KOPT-K1 (cell line): ENCODE results near the gene SNCG.

Experiments
- H3K27ac ChIP-seq: fragments of 200-600 bp; sonication (generic); 2 replicates; pipeline ENCODE4 v1.5.1; 2016; ENCODE audit warnings: antibody characterized with exemption, mild to moderate bottlenecking, low read depth, low read length; ENCODE audit not compliant: poor library complexity, severe bottlenecking
- H3K36me3 ChIP-seq: fragments of 200-600 bp; sonication (generic); 2 replicates; pipeline ENCODE4 v1.5.1; 2017; ENCODE audit warnings: antibody characterized with exemption, mild to moderate bottlenecking, low read length, moderate library complexity; ENCODE audit not compliant: insufficient read depth
- H3K9me3 ChIP-seq: fragments of 200-600 bp; sonication (generic); 2 replicates; pipeline ENCODE4 v1.5.1; 2017; ENCODE audit warnings: antibody characterized with exemption, low read length, mild to moderate bottlenecking; ENCODE audit not compliant: insufficient read depth, poor library complexity, severe bottlenecking

SNCG gene

DNA sequence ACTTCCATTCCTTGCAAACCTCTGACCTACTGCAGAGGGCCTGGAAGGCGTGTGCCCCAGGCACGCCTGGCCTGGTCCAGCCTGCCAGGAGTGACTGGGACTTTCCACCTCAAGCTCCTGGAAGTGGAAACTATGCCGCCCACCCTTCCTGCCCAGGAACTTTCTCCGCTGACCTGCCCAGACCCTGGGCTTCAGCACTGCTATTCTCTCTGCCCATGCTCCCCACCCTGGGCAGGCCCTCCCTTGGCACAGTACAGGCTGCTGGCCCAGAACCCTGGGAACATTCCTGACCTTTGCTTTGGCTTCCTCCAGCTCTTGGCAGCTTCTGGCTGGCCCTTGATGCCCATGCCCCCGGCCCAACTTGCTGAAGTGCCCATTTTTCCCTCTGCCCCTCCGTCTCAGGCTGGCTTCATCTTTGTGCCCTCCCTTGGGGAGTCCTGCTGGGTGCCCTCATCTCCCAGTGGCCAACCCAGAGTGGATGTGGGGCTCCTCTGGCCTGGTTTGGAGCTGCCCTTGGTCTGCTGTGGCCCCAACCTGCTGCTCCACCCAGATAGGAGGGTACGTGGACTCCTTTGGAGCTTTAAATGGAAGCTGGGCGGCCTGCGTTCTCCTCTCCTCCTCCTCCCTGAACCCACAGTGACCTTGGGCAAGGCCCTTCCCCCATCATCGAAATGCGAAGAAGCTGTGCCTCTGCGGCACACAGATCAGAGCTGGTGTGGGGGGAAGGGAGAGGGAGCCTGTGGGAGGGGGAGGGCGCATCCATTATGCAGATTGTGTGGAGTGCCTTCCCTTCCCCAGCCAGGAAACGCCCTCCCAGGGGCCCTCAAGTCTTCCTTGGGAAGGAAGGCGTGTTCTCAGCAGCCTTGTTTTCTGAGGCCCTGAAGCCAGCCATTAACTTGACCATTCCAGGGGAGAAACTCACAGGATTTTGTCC, 4.4 kb upstream of the SNCG start:
- H3K36me3 ChIP-seq = no peaks in the 10 kb centered on the region
- H3K9me3 ChIP-seq = peaks cover 14% of the 10 kb centered on the region
- H3K27ac ChIP-seq = no peak overlapping the region

DNA sequence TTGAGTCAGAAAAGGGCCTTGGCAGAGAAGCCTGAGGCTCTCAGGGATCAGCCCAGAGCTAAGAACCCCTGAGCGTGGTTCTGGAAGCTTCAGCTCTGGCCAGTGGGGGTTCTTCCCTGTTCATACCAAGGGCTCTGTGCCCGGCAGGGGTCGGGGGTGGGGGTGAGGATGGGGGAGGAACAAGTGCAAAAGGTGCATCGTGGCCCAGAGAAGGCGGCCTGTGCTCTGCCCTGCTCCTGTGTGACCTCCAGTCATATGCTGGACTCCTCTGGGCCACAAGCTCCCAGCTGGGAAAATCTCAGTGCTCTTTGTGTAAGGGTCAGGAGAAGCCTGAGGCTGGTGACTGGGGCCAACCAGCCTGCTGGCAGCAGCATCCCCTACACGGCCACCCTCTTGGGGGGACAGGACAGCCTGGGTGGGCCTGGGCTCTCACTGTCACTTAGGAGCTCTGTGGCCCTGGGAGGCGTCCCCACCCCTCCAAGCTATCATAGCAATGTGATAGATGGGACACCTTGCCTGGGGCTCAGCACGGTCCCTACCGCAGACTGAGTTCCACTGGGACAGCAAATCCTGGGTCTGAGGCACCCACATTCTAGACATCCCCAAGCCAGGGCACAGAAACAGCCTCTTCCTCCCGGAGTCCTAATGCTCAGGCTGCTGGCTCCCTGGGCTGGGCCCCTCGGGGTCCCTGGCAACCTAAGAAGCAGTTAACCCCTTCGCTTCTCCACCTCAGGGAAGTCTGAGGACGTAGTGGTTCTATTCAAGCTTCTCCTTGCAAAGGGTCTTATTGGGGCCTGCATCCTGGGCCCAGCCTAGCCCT, 3.5 kb upstream of the SNCG start:
- Histone ChIP-seq H3K9me3 (peaks cover 14% of the 10 kb centered on the region), H3K27ac (no peak overlapping the region), H3K36me3 (no peaks in the 10 kb centered on the region)

DNA sequence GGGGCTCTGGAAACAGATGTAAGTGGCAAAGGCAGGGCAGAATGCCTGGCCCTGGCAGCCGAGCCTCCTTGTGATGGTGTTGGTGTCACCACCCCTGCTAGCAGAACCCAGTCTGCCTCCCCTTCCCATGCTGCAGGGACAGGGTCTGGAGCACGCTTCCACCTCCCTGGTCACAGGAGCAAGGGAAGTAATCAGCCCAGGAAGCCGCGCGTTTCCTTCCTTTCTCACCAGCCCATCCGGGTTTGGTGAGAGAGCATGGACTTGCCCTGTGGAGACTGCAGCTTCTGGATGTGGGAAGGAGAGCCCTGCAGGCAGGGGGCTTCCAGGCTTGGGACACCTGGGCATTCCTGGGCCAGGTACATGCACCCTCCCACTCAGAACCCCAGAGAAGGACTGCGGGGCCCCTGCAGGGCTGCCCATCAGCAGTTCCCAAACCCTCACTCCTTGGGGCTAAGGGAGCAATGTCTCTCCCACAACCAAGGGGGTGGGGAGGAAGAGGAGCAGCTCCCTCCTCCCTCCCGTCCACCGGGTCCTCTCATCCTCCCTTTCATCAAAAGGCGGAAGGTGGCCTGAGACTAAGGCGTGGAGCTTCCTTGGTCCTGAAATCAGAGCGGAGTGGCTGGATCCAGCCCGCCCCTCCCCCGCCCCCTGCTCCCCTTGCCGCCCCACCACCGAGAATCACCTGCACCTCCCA, 2.8 kb upstream of the SNCG start:
- H3K27ac ChIP-seq = no peak overlapping the region
- H3K36me3 ChIP-seq = no peaks in the 10 kb centered on the region
- peaks cover 14% of the 10 kb centered on the region for H3K9me3 ChIP-seq

DNA sequence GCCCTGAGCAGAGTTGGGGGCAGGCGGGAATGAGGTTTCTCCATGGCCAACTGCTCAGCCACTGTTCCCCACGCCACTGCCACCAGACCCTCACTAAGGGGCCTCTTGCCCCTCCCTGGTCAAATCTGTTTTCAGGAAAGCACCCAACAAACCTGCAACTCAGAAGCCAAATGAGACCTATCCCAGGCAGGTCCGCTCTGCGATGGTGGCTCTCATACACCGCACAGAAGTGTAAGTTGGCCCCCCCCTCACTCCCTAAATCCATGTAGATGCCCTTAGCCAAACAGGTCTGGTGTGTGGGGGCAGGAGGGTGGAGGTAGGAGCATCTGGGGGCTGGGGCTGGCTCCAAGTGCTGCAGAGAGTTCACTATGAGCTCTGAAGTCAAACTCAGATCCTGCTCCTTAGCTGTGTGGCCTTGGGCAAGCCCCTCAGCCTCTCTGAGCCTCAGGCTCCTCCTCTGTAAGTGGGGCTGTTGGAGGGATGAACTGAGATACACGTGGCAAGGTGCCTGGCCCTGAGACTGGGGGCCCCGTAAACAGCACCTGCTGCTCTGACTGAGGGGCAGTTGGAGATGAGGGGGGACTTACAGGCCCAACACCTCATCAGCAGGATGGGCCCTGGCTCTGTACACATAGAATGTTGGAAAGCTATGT, 2.1 kb upstream of the SNCG start:
- Histone ChIP-seq H3K9me3 (peaks cover 14% of the 10 kb centered on the region), H3K27ac (no peak overlapping the region), H3K36me3 (no peaks in the 10 kb centered on the region)

DNA sequence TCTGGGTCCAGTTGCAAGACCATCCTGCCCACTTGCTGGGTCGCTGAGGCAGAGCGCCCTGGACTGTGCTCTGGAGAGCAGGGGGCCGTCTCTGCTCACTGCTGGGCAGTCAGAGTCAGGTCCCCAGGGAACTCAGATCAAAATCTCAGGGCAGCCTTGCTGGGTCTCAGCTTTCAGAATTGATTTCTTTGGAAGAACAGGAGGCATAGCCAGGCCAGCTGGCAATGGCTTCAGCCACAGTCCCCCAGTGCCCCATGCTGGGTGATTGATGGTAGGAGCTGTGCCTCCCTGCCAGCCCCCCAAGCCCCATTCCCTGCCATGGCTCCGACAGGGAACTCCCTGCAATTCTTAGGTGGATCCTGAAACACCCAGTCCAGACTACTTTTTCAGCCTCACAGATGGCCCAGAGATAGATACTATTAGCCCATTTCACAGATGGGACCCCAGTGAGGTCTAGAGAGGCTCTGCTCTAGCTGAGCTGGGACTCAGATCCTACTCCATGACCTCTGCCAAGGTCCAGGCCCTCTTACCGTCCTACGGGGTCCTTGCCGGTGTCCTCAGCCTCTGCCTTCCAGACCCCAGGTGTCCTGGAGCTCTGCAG, 1.5 kb upstream of the SNCG start:
- peaks cover 11% of the 10 kb centered on the region for H3K9me3 ChIP-seq
- H3K27ac ChIP-seq = no peak overlapping the region
- H3K36me3 ChIP-seq = no peaks in the 10 kb centered on the region

DNA sequence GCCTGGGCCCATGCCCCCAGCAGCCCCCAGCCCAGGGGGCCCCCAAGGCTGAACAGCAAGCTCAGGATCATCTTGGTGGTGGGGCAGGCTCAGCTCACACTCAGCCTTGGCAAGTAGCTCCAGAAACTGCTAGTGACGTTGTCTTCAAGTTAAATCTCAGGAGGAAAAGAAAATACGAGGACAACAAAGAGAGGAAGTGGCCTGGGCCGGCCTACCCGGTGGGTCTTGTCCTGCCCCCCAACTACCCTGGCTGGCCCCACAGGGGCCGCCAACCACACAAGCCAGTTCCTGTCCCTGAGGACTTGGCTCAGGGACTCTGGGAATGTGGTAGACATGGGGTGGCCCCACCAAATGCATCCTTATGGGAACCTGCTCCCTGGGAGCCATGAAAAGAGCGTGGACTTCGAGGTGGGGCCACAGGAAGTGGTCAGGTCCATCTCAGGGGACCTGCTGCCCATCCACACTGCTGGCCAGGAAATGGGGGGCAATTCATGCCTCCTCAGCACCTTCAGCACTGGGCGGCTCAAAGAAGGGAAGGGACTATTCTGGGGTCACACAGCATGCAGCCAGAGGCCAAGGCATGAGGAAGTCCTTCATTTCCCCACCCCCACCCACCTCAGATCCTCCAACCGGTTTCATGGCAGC, 806 bp upstream of the SNCG start, which contains the start of gene MMRN2:
Gene MMRN2 (minus strand): TSS at position 145 of the 645 bp plus-strand sequence. CDS start 74 bp downstream, at position 71.
- Histone ChIP-seq H3K36me3 (no peaks in the 10 kb centered on the region), H3K9me3 (peaks cover 4% of the 10 kb centered on the region), H3K27ac (no peak within 1 kb of the TSS)

DNA sequence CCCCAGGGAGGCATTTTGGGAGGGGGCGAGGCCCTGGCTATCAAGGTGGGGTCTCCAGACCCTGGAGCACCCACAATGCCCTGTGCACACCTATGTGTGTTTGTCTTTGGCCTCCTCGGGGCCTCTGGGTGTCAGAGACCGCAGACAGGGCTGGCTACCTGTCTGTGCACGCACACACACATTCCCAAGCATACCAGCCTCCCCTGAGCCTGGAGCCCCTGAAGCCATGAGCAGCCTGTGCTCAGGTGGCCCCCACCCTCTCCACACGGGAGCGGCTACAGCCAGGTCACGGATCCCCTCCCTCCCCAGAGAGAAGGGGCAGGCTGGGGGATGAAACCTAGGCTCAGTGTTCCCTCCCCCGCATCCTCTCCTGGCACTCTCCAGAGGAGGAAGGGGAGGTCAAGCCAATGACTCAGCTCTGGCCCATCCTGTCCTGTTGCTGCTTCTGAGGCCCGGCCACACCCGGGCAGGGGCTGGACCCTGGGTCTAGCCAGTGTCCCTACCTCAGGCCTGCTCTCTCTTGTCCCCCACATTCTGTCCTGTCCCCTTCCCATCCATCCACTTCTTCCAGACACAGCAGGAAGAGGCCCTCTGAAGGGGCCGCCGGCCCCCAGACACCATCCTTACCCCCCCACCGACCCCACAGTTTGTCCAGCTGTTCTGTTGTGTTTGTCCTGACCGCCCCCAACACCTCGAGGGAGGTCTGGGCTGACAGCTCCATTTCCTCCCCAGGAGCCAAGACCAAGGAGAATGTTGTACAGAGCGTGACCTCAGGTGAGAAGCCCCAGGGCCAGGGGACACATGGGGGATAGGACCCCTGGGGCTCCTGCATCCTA, 720 bp downstream of the SNCG start:
- Histone ChIP-seq H3K36me3 (no peaks in the 10 kb centered on the region), H3K9me3 (no peaks in the 10 kb centered on the region), H3K27ac (no peak overlapping the region)

DNA sequence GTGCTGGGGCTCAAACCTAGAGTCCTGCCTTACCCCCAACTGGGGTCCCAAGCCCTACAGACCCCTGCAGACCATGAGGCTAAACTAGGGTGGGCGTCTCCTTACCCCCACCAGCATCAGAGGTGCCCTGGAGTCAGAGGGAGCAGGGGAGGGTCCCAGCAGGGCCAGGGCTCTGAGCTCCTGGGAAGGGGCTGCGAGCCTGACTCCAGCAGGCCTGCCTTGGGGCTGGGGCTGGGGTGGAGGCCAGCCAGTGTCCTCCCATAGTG, 1.3 kb downstream of the SNCG start:
- H3K27ac ChIP-seq = no peak overlapping the region
- no peaks in the 10 kb centered on the region for H3K9me3 ChIP-seq
- no peaks in the 10 kb centered on the region for H3K36me3 ChIP-seq

DNA sequence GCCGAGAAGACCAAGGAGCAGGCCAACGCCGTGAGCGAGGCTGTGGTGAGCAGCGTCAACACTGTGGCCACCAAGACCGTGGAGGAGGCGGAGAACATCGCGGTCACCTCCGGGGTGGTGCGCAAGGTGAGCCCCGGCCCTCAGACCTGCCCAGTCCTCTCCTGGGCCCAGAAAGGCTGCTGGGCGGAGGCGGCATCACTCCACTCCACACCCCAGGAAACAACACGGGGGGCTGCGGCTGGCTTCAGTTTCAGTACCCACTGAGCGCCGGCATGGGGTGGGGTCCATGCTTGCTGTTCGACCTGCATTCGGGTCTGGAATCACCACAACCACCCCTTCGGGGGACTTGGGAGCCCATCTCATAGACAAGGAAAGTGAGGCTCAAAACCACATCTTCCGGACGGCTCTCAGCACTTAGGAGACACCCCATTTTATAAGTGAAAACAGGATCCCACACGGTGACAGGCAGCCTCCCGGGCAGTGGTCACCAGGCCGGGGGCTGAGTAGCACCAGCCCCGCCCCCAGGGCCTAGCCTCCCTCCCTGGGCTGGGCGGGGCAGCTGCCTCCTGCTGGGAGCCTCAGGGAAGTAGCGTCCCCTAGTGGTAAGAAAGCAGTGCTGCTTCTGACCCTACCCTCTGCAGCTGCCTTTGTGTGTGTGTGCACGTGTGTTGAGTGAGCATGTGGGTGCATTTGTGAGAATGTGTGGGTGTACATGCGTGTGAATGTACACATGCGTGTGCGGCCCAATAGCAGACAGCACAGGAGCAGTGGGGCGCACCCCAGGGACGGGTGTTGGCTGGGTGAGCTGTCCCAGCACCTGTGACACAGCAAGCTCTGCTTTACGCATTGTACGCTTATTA, 1.8 kb downstream of the SNCG start:
- H3K36me3 ChIP-seq = no peaks in the 10 kb centered on the region
- no peaks in the 10 kb centered on the region for H3K9me3 ChIP-seq
- H3K27ac ChIP-seq = no peak overlapping the region

DNA sequence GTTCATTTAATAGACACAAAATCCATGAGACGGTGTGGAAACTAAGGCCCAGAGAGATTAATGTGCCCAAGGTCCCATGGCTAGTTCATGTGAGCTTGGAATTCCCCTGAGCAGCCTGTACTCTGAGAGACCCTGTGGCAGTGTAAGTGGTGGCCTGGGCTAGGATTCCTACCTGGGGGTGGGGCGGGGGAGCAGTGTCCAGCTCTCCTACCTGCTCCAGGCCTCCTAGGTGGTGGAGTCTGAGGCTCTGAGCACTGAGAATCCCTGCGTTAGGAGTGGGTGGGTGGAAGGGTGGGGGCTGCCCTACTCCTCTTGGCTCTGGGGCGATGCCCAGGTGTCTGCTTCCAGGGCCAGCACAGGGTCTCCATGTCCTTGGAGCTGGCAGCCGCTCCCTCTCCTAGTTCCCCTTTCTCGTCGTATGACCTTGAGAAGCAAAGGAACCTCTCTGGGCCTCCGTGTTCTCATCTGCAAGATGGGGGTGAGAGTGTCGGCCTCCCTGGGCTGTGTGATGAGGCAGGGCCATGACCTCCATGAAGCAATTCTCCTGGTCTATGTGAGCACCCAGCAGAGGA, 2.5 kb downstream of the SNCG start:
- H3K9me3 ChIP-seq = no peaks in the 10 kb centered on the region
- no peaks in the 10 kb centered on the region for H3K36me3 ChIP-seq
- no peak overlapping the region for H3K27ac ChIP-seq

DNA sequence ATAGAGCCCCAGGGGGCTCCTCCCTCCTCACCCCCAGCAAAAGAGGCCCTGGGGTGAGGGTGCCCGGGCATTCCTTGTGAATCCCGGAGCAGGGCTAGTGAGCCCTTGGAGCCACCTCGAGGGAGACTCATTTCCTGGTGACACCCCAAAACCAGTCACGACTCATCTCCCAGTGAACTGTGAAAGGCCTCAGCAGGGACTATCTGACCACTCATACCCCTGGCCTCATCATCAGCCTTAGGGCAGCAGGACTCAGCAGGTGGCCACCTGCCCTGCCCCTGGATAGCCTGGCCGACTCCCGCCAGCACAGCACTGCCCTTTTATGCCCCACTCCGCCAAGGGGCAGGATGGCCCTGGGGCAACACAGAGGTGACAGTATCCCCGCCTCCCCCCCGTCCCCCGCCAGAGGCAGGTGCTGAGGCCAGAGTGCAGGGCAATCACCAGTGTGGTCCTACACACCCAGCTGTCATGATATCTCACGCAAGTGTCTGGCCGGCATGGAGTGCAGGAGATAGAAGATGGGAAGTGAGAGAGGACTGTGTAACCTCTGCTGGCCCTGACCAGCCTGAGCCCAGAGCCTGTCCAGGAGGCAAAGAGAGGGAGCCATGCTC, 3.2 kb downstream of the SNCG start:
- Histone ChIP-seq H3K9me3 (no peaks in the 10 kb centered on the region), H3K36me3 (no peaks in the 10 kb centered on the region), H3K27ac (no peak overlapping the region)
